PFSK-1 (cell line): ENCODE results near the gene ZKSCAN1.

Experiments used
- FOXP2 ChIP-seq: optimal IDR thresholded peaks from 2 replicates; pipeline ENCODE3; 2011; ENCODE audit warnings: borderline replicate concordance, control low read depth, inconsistent platforms; ENCODE audit not compliant: insufficient read depth; ENCODE audit errors: extremely low read length, extremely low read depth
- POLR2AphosphoS5 ChIP-seq: IDR thresholded peaks from 2 replicates; pipeline ENCODE4 v1.6.1; 2012; ENCODE audit warnings: low read depth, mild to moderate bottlenecking, control low read depth, low read length, moderate library complexity
- TAF1 ChIP-seq: IDR thresholded peaks from 2 replicates; pipeline ENCODE4 v1.6.1; 2012; ENCODE audit warnings: low read length, control low read depth, borderline replicate concordance; ENCODE audit not compliant: insufficient read depth
- TF ChIP-seq, protein P1 (sequence below), 2 experiments: IDR thresholded peaks; 2 replicates each; pipeline versions ENCODE4 v1.6.1 to v1.8.0; 2011 to 2012; ENCODE audit warnings: low read depth in 2 of 2, low read length in 2 of 2, control low read depth in 1 of 2, inconsistent platforms in 1 of 2, mild to moderate bottlenecking in 1 of 2, moderate library complexity in 1 of 2; ENCODE audit not compliant: insufficient read depth in 1 of 2

- TF ChIP-seq TAF1 (no peak), POLR2AphosphoS5 (no peak), FOXP2 (no peak)
- TF ChIP-seq, protein P1, sequence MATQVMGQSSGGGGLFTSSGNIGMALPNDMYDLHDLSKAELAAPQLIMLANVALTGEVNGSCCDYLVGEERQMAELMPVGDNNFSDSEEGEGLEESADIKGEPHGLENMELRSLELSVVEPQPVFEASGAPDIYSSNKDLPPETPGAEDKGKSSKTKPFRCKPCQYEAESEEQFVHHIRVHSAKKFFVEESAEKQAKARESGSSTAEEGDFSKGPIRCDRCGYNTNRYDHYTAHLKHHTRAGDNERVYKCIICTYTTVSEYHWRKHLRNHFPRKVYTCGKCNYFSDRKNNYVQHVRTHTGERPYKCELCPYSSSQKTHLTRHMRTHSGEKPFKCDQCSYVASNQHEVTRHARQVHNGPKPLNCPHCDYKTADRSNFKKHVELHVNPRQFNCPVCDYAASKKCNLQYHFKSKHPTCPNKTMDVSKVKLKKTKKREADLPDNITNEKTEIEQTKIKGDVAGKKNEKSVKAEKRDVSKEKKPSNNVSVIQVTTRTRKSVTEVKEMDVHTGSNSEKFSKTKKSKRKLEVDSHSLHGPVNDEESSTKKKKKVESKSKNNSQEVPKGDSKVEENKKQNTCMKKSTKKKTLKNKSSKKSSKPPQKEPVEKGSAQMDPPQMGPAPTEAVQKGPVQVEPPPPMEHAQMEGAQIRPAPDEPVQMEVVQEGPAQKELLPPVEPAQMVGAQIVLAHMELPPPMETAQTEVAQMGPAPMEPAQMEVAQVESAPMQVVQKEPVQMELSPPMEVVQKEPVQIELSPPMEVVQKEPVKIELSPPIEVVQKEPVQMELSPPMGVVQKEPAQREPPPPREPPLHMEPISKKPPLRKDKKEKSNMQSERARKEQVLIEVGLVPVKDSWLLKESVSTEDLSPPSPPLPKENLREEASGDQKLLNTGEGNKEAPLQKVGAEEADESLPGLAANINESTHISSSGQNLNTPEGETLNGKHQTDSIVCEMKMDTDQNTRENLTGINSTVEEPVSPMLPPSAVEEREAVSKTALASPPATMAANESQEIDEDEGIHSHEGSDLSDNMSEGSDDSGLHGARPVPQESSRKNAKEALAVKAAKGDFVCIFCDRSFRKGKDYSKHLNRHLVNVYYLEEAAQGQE (IDR thresholded peaks at IDR 0.05; ENCODE audit: insufficient read depth in 1 of 2, low read depth in 2 of 2, low read length in 2 of 2): no peak
Measured at GRCh38 chr7:100063376-100063775, 48.0 kb downstream of the ZKSCAN1 start.
